ENCODE data around the gene RALGPS2. TPM values are rescaled to one million over a fixed set of nuclear protein-coding genes. Genes with fewer than 3 reads are reported as not detected.

RALGPS2 gene
- total and polyA plus RNA-seq, 9 of the 15 experiments (the other 6 are each of a cell fraction or from before 2014, with no cell fraction given) = 0.28 to 6.5 (median 2.6) TPM

- no peak for DNase-seq (ENCODE audit: extremely low read depth in 1 of 4, low spot score in 3 of 4)
- Histone ChIP-seq H3K27me3 (ENCODE audit: control insufficient read depth in 2 of 2, insufficient read depth in 2 of 2, low read length in 2 of 2) (peaks cover 0 to 5% of the 10 kb centered on the region in 2 experiments; a peak in 3 of 5 replicates), H3K9ac (ENCODE audit: insufficient read depth in 1 of 2, low read depth in 2 of 2, low read length in 2 of 2) (no peak overlapping the region), H3K9me3 (replicated peaks; ENCODE audit: control insufficient read depth, insufficient read depth, low read depth, low read length) (no peaks in the 10 kb centered on the region), H3K79me2 (ENCODE audit: control insufficient read depth, insufficient read depth, low read length) (no peaks in the 10 kb centered on the region), H3K36me3 (ENCODE audit: control insufficient read depth, insufficient read depth, low read length) (no peaks in the 10 kb centered on the region), H3K9me1 (ENCODE audit: control insufficient read depth, insufficient read depth, low read length) (no peaks in the 10 kb centered on the region), H3K4me2 (ENCODE audit: insufficient read depth, low read length) (no peak overlapping the region), H3K4me3 (no peak overlapping the region), H3K27ac (ENCODE audit: extremely low read depth, low read depth, low read length) (no peak overlapping the region), H3K4me1 (replicated peaks in 1 of 2; ENCODE audit: control insufficient read depth in 2 of 2, insufficient read depth in 2 of 2, low read length in 2 of 2) (no peaks in the 10 kb centered on the region), H4K20me1 (replicated peaks; ENCODE audit: control insufficient read depth, insufficient read depth, low read length) (no peaks in the 10 kb centered on the region), H2AFZ (ENCODE audit: low read depth, low read length) (no peak overlapping the region)
- intact Hi-C loops (cut with micrococcal nuclease) (no loop called here), in situ Hi-C loops (cut with MboI) (no loop called here)
- no TSS peak for BruUV-seq (replicated peaks)
- FAIRE-seq = no peak
- ChIA-PET POLR2A (no interaction called here), CTCF (ENCODE audit: low intra/inter-chr PET ratio) (no interaction called here)
- ATAC-seq = no peak
- TF ChIP-seq SPI1 (IDR thresholded peaks at IDR 0.05; ENCODE audit: borderline replicate concordance, low read depth, low read length) (no peak), YY1 (IDR thresholded peaks at IDR 0.05; ENCODE audit: borderline replicate concordance in 1 of 3, control insufficient read depth in 1 of 3, extremely low read depth in 1 of 3, insufficient read depth in 3 of 3, insufficient read length in 1 of 3, insufficient replicate concordance in 2 of 3, low read depth in 1 of 3, low read length in 2 of 3) (no peak), ZNF551 (CRISPR knock-in tag; IDR thresholded peaks at IDR 0.05) (no peak), MBD2 (IDR thresholded peaks at IDR 0.05; ENCODE audit: borderline replicate concordance, low read depth) (no peak), ZNF518B (CRISPR knock-in tag; IDR thresholded peaks at IDR 0.05) (no peak), NR4A1 (CRISPR knock-in tag; IDR thresholded peaks at IDR 0.05) (no peak), NR4A1 (tag; IDR thresholded peaks at IDR 0.05) (no peak), ZNF444 (CRISPR knock-in tag; IDR thresholded peaks at IDR 0.05) (no peak), KHSRP (IDR thresholded peaks at IDR 0.05) (no peak), NR1H2 (CRISPR knock-in tag; IDR thresholded peaks at IDR 0.05) (no peak)
These were observed 241.3 kb downstream of the RALGPS2 start for GRCh38 chr1:178966312-178966711.
